GM21619 (cell line): ENCODE results near the gene ARAP1.

ENCODE experiments used
- ATAC-seq: cut with Tn5 transposase; IDR thresholded peaks from one replicate; pipeline ENCODE4 v1.9.1; 2021; ENCODE audit not compliant: unreplicated experiment

Gene ARAP1

GRCh38 chr11:72764503-72764902, 12.3 kb upstream of the ARAP1 start:
- no peak for ATAC-seq

- no peak for ATAC-seq
Observed at GRCh38 chr11:72763823-72764222, 11.6 kb upstream of the ARAP1 start.

- ATAC-seq, result peak; percentile 68
Observed at GRCh38 chr11:72762641-72763304, 10.6 kb upstream of the ARAP1 start.

GRCh38 chr11:72760539-72761405, 8.6 kb upstream of the ARAP1 start:
- no peak for ATAC-seq

- ATAC-seq, result no peak
Observed at GRCh38 chr11:72759468-72759985, 7.3 kb upstream of the ARAP1 start.

GRCh38 chr11:72758690-72759389, 6.6 kb upstream of the ARAP1 start:
- ATAC-seq, result no peak

- ATAC-seq, result no peak
Observed at GRCh38 chr11:72758304-72758689, 6.1 kb upstream of the ARAP1 start.

- ATAC-seq, result no peak
Observed at GRCh38 chr11:72755713-72756285, 3.6 kb upstream of the ARAP1 start.

- ATAC-seq, result no peak
Observed at GRCh38 chr11:72754544-72755155, 2.4 kb upstream of the ARAP1 start.

GRCh38 chr11:72754149-72754543, 1.9 kb upstream of the ARAP1 start:
- ATAC-seq, result no peak

GRCh38 chr11:72753341-72754148, 1.3 kb upstream of the ARAP1 start:
- ATAC-seq, result no peak

- ATAC-seq, result no peak
Observed at GRCh38 chr11:72751116-72752087, 806 bp downstream of the ARAP1 start.

GRCh38 chr11:72750556-72751115, 1.6 kb downstream of the ARAP1 start:
- no peak for ATAC-seq

- ATAC-seq, result no peak
Observed at GRCh38 chr11:72750086-72750485, 2.1 kb downstream of the ARAP1 start.

- ATAC-seq, result no peak
Observed at GRCh38 chr11:72747289-72747855, 4.8 kb downstream of the ARAP1 start.

GRCh38 chr11:72746821-72747220, 5.4 kb downstream of the ARAP1 start:
- ATAC-seq, result no peak

- ATAC-seq, result no peak
Observed at GRCh38 chr11:72745925-72746550, 6.2 kb downstream of the ARAP1 start.

- ATAC-seq, result no peak
Observed at GRCh38 chr11:72745511-72745910, 6.7 kb downstream of the ARAP1 start.
